H54 (cell line): ENCODE data around the gene SNX9.

Experiments
- DNase-seq: peaks from one replicate; pipeline ENCODE4 v3.0.0; 2011; ENCODE audit warnings: low spot score, mixed read lengths; ENCODE audit not compliant: insufficient read length
- FAIRE-seq: peaks from 3 replicates; lab custom pipeline; 2011; peaks lifted over from hg19 to GRCh38; lab: Jason Lieb, UNC
- POLR2A ChIP-seq: IDR thresholded peaks from 2 replicates; pipeline ENCODE4 v1.6.1; 2011; ENCODE audit warnings: low read depth, mild to moderate bottlenecking, low read length

SNX9 gene

GRCh38 chr6:157982563-157983405, 159.7 kb downstream of the SNX9 start:
- peak; percentile 45 for DNase-seq
- no peak for TF ChIP-seq POLR2A
- no peak for FAIRE-seq

DNA sequence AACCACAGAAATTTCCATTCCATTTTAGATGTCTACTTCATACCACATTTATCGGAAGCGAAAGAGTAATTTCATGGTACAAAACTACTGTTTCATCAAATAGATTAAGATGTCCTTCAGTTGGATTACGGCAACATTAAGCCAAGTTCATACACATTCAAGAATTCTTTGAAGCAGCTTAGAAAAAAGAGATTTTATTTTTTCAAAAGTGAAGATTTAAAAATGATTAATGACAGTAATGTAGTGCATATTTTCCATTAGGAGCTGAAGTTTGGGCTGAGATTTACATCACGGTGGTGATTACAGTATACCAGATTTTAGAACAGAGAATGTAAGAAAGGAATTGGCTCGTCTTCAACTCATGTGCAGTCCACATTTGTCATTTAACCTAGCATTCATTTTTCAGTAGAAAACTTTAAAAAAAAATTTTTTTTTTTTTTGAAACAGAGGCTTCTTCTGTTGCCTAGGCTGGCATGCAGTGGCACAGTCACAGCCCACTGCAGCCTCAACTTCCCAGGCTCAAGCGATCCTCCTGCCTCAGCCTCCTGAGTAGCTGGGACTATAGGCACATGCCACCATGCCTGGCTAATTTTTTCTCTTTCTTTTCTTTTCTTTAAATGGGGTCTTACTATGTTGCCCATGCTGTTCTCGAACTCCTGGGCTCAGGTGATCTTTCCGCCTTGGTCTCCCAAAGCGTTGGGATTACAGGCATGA, 160.5 kb downstream of the SNX9 start:
- no peak for TF ChIP-seq POLR2A
- no peak for DNase-seq
- no peak for FAIRE-seq

GRCh38 chr6:157984128-157984527, 161.1 kb downstream of the SNX9 start:
- DNase-seq (no peak), FAIRE-seq (no peak)
- TF ChIP-seq POLR2A, result no peak

DNA sequence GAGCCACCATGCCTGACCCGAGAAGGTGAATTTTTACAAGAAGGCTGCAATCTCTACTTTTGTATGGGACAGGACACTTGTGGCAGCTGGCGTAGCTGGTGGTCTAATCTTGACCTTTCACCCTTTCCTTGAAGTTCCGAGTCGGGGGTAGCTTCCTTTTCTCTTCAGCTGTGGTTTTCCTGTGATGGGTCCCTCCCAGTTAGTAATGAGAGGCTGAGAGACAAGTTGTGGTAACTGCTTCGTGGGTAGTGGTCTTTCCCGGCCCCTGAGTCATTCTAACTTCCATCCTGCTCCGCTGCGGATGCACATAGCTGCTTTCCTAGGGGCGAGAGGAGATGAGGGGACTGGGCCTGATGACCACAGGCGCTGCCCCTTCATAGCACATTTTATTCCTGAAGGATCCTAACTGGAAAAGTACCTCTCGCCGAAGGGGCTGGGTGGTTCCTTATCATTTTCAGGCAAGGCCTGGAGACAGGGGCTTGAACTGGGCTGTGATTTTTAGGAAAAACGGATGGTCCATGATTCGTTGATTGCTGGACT, 161.7 kb downstream of the SNX9 start:
- DNase-seq (no peak), FAIRE-seq (no peak)

DNA sequence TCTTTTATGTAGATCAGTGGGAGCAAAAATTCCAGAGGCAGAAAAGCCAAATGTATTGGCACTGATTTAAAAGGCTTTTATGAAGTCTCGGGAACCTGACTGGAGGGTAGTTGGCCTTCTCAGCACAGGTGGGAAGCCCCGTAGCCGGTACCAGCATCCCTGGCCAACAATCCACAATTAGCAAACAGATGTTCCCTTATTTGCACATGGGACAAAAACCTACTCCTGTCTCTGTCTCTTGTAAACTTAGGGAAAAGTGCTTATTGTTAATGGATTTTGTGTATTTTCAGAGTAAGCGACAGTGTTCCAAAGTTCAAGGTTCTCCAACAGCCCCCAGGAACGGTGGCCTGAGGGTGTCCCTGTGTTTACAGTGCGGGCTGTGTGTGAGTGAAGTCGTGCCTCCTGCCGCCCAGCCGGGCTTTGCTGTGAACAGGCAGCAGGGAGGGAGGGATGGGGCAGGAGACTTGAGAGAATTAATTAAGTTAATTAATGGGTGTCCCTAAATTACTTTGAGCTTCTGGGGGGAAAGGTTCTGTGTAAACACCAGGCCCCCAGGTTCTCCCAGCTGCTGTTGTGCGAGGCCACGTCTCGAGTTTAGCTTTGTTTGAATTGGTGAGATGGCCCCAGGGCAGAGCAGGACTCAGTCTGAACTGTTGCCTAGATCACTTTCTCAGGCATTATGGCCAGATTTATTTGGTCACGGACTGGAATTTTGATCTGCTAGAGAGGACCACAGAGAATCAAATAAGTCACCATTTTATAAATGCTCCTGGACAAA, 162.5 kb downstream of the SNX9 start:
- DNase-seq, result no peak
- no peak for TF ChIP-seq POLR2A
- FAIRE-seq, result no peak

More for the DNA sequence above, 161.7 kb downstream of the SNX9 start:
- TF ChIP-seq POLR2A, result no peak

GRCh38 chr6:157987788-157988699, 165.0 kb downstream of the SNX9 start:
- FAIRE-seq (no peak), DNase-seq (no peak)
- TF ChIP-seq POLR2A, result no peak

DNA sequence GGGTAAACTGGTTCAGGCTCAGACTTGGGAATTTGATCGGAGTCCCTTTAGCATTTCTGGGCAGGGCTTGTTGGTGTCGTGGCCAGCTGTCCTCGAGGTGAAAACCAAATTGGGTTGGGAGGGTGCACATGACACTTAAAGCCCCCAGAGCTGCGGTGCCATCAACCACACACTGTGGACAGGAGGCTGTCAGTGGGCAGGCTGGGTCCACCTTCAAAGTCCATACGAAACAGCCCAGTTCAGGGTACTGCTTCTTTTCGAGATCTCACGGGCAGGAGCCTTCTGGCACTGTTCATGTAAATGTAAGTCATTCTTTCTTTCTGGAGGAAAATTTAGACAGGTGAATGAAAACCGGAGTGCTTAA, 165.6 kb downstream of the SNX9 start:
- TF ChIP-seq POLR2A, result no peak
- FAIRE-seq, result no peak
- no peak for DNase-seq

- no peak for TF ChIP-seq POLR2A
- FAIRE-seq (peak; percentile 11), DNase-seq (peak; percentile 61)
Measured at GRCh38 chr6:157989541-157990289, 166.7 kb downstream of the SNX9 start.

- DNase-seq (no peak), FAIRE-seq (no peak)
- no peak for TF ChIP-seq POLR2A
Measured at GRCh38 chr6:157990321-157991066, 167.4 kb downstream of the SNX9 start.

DNA sequence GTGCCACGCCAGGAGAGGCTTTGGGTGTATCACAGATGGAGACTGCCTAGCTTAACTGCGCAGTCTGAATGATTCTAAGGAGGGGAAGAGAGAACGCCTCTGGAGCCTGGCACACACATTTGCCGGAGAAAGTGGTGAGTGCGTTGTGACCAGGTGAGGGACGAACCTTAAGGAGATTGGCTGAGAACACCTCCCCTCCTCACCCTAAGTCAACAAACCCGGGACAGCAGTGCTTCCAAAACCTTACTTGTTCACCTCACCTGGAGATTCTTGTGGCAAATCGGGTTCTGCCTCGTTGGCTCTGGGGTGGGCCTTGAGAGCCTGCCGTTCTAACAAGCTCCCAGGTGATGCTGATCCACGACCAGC, 168.0 kb downstream of the SNX9 start:
- FAIRE-seq, result no peak
- no peak for TF ChIP-seq POLR2A
- no peak for DNase-seq

DNA sequence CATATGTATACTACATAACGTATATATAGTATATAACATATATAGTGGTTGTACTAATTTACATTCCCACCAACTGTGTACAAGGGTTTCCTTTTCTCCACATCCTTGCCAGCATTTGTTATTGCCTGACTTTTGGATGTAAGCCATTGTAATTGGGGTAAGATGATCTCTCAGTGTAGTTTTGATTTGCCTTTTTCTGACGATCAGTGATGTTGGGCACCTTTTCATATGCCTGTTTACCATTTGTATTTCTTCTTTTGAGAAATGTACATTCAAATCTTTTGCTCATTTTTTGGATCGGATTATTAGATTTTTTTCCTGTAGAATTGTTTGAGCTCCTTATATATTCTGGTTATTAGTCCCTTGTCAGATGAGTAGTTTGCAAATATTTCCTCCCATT, 170.0 kb downstream of the SNX9 start:
- DNase-seq (no peak), FAIRE-seq (no peak)
- no peak for TF ChIP-seq POLR2A

DNA sequence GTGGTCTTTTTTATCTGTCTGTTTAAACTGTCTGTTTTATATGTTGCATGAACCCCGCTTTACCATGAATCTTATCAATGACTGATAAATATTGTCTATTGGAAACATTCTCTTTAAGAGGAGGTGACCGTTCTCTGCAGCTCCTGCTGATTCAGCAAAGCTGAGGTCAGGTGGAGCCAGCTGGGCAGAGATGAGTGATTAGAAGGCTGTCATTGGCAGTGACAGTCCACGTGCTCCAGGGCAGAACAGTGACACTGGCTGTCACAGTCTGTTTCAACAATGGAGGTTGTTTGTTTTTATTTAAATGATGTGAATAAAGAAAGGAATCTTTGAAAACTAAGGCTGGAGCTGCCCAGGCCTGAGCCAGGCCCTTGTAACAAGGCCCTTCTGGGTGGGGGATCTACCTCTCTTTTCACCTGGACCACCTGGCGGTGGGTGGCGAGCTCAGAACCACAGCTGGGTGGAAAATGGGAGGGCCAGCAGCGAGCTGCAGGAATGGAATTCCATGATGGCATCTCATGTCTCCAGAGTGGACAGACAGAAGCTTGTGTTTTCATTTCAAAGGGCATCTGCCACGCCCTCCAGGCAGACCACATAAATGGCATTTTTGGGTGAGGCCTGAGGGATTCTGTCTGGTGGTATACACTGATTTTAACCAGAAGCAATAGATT, 171.2 kb downstream of the SNX9 start:
- FAIRE-seq (no peak), DNase-seq (no peak)
- TF ChIP-seq POLR2A, result no peak
